DOHH2 (cell line): ENCODE results near the gene RPL41.
"Not testable (repeated sequence)": the region's sequence is repeated elsewhere in the genome, so short reads cannot be mapped to it uniquely, and the experiment has no call there.

Source experiments
- H3F3A ChIP-seq: fragments of 200-600 bp; sonication (generic), shearing (Covaris generic); 2 replicates; pipeline ENCODE4 v1.6.0; 2016; ENCODE audit warnings: antibody characterized with exemption, mild to moderate bottlenecking; ENCODE audit not compliant: control insufficient read depth, insufficient read depth
- H3K27ac ChIP-seq: fragments of 200-600 bp; sonication (generic); 2 replicates; pipeline ENCODE4 v1.5.1; 2014; ENCODE audit warnings: low read depth, mild to moderate bottlenecking, low read length, moderate library complexity
- H3K27me3 ChIP-seq: fragments of 200-600 bp; sonication (generic); 2 replicates; pipeline ENCODE4 v1.6.1; 2014; ENCODE audit warnings: mild to moderate bottlenecking, low read length, mixed read lengths; ENCODE audit not compliant: control insufficient read depth
- H3K36me3 ChIP-seq: fragments of 200-600 bp; sonication (generic); 2 replicates; pipeline ENCODE4 v1.6.1; 2014; ENCODE audit warnings: mild to moderate bottlenecking, low read length, moderate library complexity, mixed read lengths; ENCODE audit not compliant: control insufficient read depth
- H3K4me1 ChIP-seq: fragments of 200-600 bp; sonication (generic); 2 replicates; pipeline ENCODE4 v1.6.1; 2014; ENCODE audit warnings: mild to moderate bottlenecking, low read length, mixed read lengths; ENCODE audit not compliant: control insufficient read depth
- H3K4me2 ChIP-seq: fragments of 200-600 bp; sonication (generic); 2 replicates; pipeline ENCODE4 v1.6.0; 2014; ENCODE audit warnings: mild to moderate bottlenecking, low read length, moderate library complexity
- H3K4me3 ChIP-seq: fragments of 200-600 bp; sonication (generic); 2 replicates; pipeline ENCODE4 v1.5.1; 2014; ENCODE audit warnings: mild to moderate bottlenecking, low read length, mixed read lengths
- H3K79me2 ChIP-seq: fragments of 200-600 bp; sonication (generic); 2 replicates; pipeline ENCODE4 v1.6.1; 2014; ENCODE audit warnings: mild to moderate bottlenecking, low read length, mixed read lengths; ENCODE audit not compliant: control insufficient read depth
- H3K9me2 ChIP-seq: fragments of 200-600 bp; sonication (generic); replicated peaks from 2 replicates; pipeline ENCODE4 v1.6.1; 2014; ENCODE audit warnings: mild to moderate bottlenecking, low read length, mixed read lengths; ENCODE audit not compliant: control insufficient read depth
- H3K9me3 ChIP-seq: fragments of 200-600 bp; sonication (generic); 2 replicates; pipeline ENCODE4 v1.6.1; 2014; ENCODE audit warnings: antibody characterized with exemption, low read length, mixed read lengths; ENCODE audit not compliant: control insufficient read depth, insufficient read depth
- H4K20me1 ChIP-seq: fragments of 200-600 bp; sonication (generic); 2 replicates; pipeline ENCODE4 v1.6.0; 2014; ENCODE audit warnings: low read depth, mild to moderate bottlenecking, antibody characterized with exemption, low read length, moderate library complexity; ENCODE audit not compliant: control insufficient read depth, insufficient read depth
- CTCF ChIP-seq: fragments of 200-600 bp; sonication (generic); IDR thresholded peaks from one replicate; pipeline ENCODE4 v1.5.1; 2014; ENCODE audit warnings: antibody characterized with exemption, mild to moderate bottlenecking, low read depth, low read length; ENCODE audit not compliant: poor library complexity, severe bottlenecking
- EZH2phosphoT487 ChIP-seq: fragments of 200-600 bp; sonication (generic); IDR thresholded peaks from 2 replicates; pipeline ENCODE4 v1.6.1; 2017; ENCODE audit warnings: borderline replicate concordance, mild to moderate bottlenecking, antibody characterized with exemption, low read length, moderate library complexity, mixed read lengths

RPL41 gene

DNA sequence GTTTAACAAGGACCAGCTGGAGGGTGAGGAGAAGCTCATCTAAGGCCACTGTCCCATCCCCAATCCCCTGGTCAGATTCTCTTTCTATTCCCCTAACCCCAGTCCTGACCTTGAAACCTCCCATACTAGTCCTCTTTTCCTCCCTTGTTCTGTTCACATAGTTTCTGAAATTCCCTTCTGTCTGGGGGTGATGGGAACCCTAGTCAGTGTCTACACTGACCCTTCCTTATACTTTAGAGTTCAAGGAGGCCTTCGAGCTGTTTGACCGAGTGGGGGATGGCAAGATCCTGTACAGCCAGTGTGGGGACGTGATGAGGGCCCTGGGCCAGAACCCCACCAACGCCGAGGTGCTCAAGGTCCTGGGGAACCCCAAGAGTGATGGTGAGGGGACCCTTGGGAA is 38.4 kb downstream of the RPL41 start:
- no peaks in the 10 kb centered on the region for H3K9me3 ChIP-seq
- H3K4me1 ChIP-seq = peaks cover 42% of the 10 kb centered on the region
- peaks cover 13% of the 10 kb centered on the region for H4K20me1 ChIP-seq
- no peak overlapping the region for H3K4me2 ChIP-seq
- peaks cover 5% of the 10 kb centered on the region; the same call in 1 of the 2 replicates for H3F3A ChIP-seq
- H3K79me2 ChIP-seq = peaks cover 52% of the 10 kb centered on the region
- peaks cover 39% of the 10 kb centered on the region for H3K36me3 ChIP-seq
- TF ChIP-seq EZH2phosphoT487 (no peak), CTCF (no peak)
- no peaks in the 10 kb centered on the region for H3K9me2 ChIP-seq
- H3K27me3 ChIP-seq = no peaks in the 10 kb centered on the region
- no peak overlapping the region for H3K27ac ChIP-seq
- no peak overlapping the region for H3K4me3 ChIP-seq

- Histone ChIP-seq H3K9me3 (no peaks in the 10 kb centered on the region), H3K4me3 (no peak overlapping the region), H3K4me2 (no peak overlapping the region), H3K27ac (no peak overlapping the region), H3F3A (peaks cover 3% of the 10 kb centered on the region; the same call in 1 of the 2 replicates), H3K4me1 (peaks cover 47% of the 10 kb centered on the region), H4K20me1 (peaks cover 15% of the 10 kb centered on the region), H3K27me3 (no peaks in the 10 kb centered on the region), H3K79me2 (peaks cover 57% of the 10 kb centered on the region), H3K9me2 (no peaks in the 10 kb centered on the region), H3K36me3 (peaks cover 40% of the 10 kb centered on the region)
- TF ChIP-seq CTCF (no peak), EZH2phosphoT487 (no peak)
Measured at GRCh38 chr12:56155256-56155845, 38.9 kb downstream of the RPL41 start.

DNA sequence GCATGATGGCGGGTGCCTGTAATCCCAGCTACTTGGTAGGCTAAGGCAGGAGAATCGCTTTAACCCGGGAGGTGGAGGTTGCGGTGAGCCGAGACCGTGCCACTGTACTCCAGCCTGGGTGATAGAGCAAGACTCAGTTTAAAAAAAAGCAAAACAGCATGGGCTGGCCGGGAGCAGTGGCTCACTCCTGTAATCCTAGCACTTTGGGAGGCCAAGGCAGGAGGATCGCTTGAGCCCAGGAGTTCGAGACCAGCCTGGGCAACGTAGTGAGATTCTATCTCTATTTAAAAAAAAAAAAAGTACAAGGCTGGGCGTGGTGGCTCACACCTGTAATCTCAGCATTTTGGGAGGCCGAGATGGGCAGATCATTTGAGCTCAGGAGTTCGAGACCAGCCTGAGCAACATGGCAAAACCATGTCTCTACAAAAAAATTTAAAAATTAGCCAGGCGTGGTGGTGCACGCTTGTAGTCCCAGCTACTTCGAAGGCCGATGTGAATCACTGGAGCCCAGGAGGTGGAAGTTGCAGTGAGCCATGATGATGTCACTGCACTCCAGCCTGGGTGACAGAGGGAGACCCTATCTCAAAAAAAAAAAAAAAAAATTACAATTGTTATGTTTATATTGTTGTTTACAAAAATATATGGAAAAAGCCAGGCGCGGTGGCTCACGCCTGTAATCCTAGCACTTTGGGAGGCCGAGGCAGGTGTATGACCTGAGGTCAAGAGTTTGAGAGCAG is 40.2 kb downstream of the RPL41 start:
- H3K27ac ChIP-seq = peak overlapping the region; percentile 78
- H3F3A ChIP-seq, H3K27me3 ChIP-seq, H3K9me3 ChIP-seq, H3K9me2 ChIP-seq: not testable (repeated sequence)
- H3K4me1 ChIP-seq = peaks cover 44% of the 10 kb centered on the region
- H3K36me3 ChIP-seq = peaks cover 52% of the 10 kb centered on the region
- H3K4me2 ChIP-seq = peak overlapping the region; percentile 77
- peak overlapping the region; percentile 82 for H3K4me3 ChIP-seq
- H3K79me2 ChIP-seq = peaks cover 63% of the 10 kb centered on the region
- H4K20me1 ChIP-seq = peaks cover 15% of the 10 kb centered on the region
